HepG2 (cell line): Measurements from ENCODE around the gene COQ5. TPM values are rescaled to one million over a fixed set of nuclear protein-coding genes. Genes with fewer than 3 reads are reported as not detected.

ENCODE experiments used
- ATAC-seq: fragments of 200-7000 bp; cut with Tn5 transposase; 3 replicates; pipeline ENCODE4 v1.9.1; 2020; ENCODE audit warnings: mild to moderate bottlenecking, moderate library complexity
- BruUV-seq: library from RNA; stranded (reverse); fragments of 400-500 nt; replicated peaks from 2 replicates; lab custom pipeline; 2021; lab: Mats Ljungman, UMichigan
- CTCF ChIA-PET: fragments of 300-600 bp; formaldehyde crosslinking; extraction: SDS; loops from one replicate; lab custom pipeline; 2021; ENCODE audit warnings: low total read pairs, inconsistent platforms, low intra/inter-chr PET ratio; lab: Yijun Ruan, JAX
- POLR2A ChIA-PET: fragments of 350-600 bp; sonication (Branson Sonifier 250); formaldehyde crosslinking; loops from one replicate; lab custom pipeline; 2020; ENCODE audit warnings: antibody characterized with exemption, inconsistent platforms; lab: Yijun Ruan, JAX
- DNase-seq: peaks from one replicate; pipeline ENCODE4 v3.0.0-alpha.2; 2015; ENCODE audit warnings: low spot score
- FAIRE-seq: peaks from 3 replicates; lab custom pipeline; 2011; peaks lifted over from hg19 to GRCh38; lab: Jason Lieb, UNC
- H2AFZ ChIP-seq: one replicate; pipeline ENCODE4 v1.6.1; 2011; ENCODE audit warnings: low read length, inconsistent platforms
- H3K27ac ChIP-seq: fragments of 300-600 bp; 3 replicates; pipeline ENCODE4 v1.8.0; 2011; ENCODE audit warnings: mixed run types, mild to moderate bottlenecking, mixed read lengths, low read length, inconsistent platforms; ENCODE audit not compliant: insufficient read depth; ENCODE audit errors: extremely low read length
- H3K27me3 ChIP-seq, 2 experiments: fragments of 200-600 bp in 1 of 2; 2 replicates in 1 of 2; 3 replicates in 1 of 2; pipeline versions ENCODE4 v1.6.0 to v1.8.0; 2011; ENCODE audit warnings: low read length in 2 of 2, mild to moderate bottlenecking in 2 of 2, moderate library complexity in 2 of 2, inconsistent platforms in 1 of 2; ENCODE audit not compliant: insufficient read depth in 2 of 2, control insufficient read depth in 1 of 2
- H3K36me3 ChIP-seq, 2 experiments: fragments of 200-600 bp in 1 of 2; replicated peaks in 1 of 2; 2 replicates in 1 of 2; 3 replicates in 1 of 2; pipeline versions ENCODE4 v1.5.1 to v1.8.0; 2011; ENCODE audit warnings: low read length in 2 of 2, inconsistent platforms in 1 of 2; ENCODE audit not compliant: insufficient read depth in 2 of 2, control insufficient read depth in 1 of 2
- H3K4me1 ChIP-seq: 2 replicates; pipeline ENCODE4 v1.5.1; 2012; ENCODE audit warnings: low read length, inconsistent platforms; ENCODE audit not compliant: insufficient read depth
- H3K4me2 ChIP-seq: 2 replicates; pipeline ENCODE4 v1.6.0; 2011; ENCODE audit warnings: low read depth, low read length, inconsistent platforms
- H3K4me3 ChIP-seq, 3 experiments: fragments of 200-600 bp in 1 of 3; sonication (generic), shearing (Covaris generic) in 1 of 3; replicated peaks in 1 of 3; 2 replicates each; pipeline ENCODE4 v1.5.1; 2011 to 2016; ENCODE audit warnings: low read length in 3 of 3, inconsistent platforms in 2 of 3, low read depth in 2 of 3, mild to moderate bottlenecking in 2 of 3, control low read depth in 1 of 3, mixed read lengths in 1 of 3; ENCODE audit not compliant: insufficient read depth in 1 of 3
- H3K79me2 ChIP-seq: one replicate; pipeline ENCODE4 v1.6.1; 2011; ENCODE audit warnings: low read length, inconsistent platforms; ENCODE audit not compliant: insufficient read depth
- H3K9ac ChIP-seq: 2 replicates; pipeline ENCODE4 v1.6.0; 2011; ENCODE audit warnings: mild to moderate bottlenecking, low read depth, low read length, inconsistent platforms; ENCODE audit not compliant: insufficient read depth
- H3K9me3 ChIP-seq: 2 replicates; pipeline ENCODE4 v1.5.1; 2012; ENCODE audit warnings: mild to moderate bottlenecking, low read length
- H4K20me1 ChIP-seq: 2 replicates; pipeline ENCODE4 v1.6.0; 2011; ENCODE audit warnings: inconsistent platforms, mild to moderate bottlenecking, low read length, moderate library complexity; ENCODE audit not compliant: insufficient read depth
- GABPA ChIP-seq, 2 experiments: IDR thresholded peaks; 2 replicates each; pipeline ENCODE4 v1.6.1; 2011 to 2016; ENCODE audit warnings: low read depth in 2 of 2, low read length in 1 of 2, missing biosample characterization in 1 of 2, missing genetic modification characterization in 1 of 2
- MAFF ChIP-seq: IDR thresholded peaks from 2 replicates; pipeline ENCODE4 v1.6.1; 2011; ENCODE audit warnings: low read depth, low read length, improper control_type of control experiment
- MAFK ChIP-seq, 2 experiments: IDR thresholded peaks in 1 of 2; conservative IDR thresholded peaks in 1 of 2; 2 replicates each; pipeline ENCODE4 v1.6.1; 2011; ENCODE audit warnings: improper control_type of control experiment in 2 of 2, low read length in 2 of 2
- MYNN ChIP-seq: sonication (generic); formaldehyde crosslinking; IDR thresholded peaks from 2 replicates; pipeline ENCODE4 v1.4.0; 2020; ENCODE audit warnings: mild to moderate bottlenecking, low read depth, missing genetic modification reagents
- RFXAP ChIP-seq: sonication (generic); formaldehyde crosslinking; IDR thresholded peaks from 2 replicates; pipeline ENCODE4 v1.4.0; 2020; ENCODE audit warnings: missing genetic modification reagents, borderline replicate concordance
- SAP130 ChIP-seq: IDR thresholded peaks from 2 replicates; pipeline ENCODE4 v1.6.1; 2016; ENCODE audit warnings: low read depth
- ZNF34 ChIP-seq: sonication (generic); formaldehyde crosslinking; IDR thresholded peaks from 2 replicates; pipeline ENCODE4 v1.4.0; 2020; ENCODE audit warnings: mild to moderate bottlenecking, missing genetic modification reagents, borderline replicate concordance
- ZNF460 ChIP-seq: sonication (generic); formaldehyde crosslinking; IDR thresholded peaks from 2 replicates; pipeline ENCODE4 v1.5.1; 2020; ENCODE audit warnings: missing genetic modification reagents, mild to moderate bottlenecking, borderline replicate concordance
- ZNF547 ChIP-seq: sonication (generic); formaldehyde crosslinking; IDR thresholded peaks from 2 replicates; pipeline ENCODE4 v1.5.1; 2020; ENCODE audit warnings: mild to moderate bottlenecking, missing genetic modification reagents
- ZNF780A ChIP-seq: sonication (generic); formaldehyde crosslinking; IDR thresholded peaks from 2 replicates; pipeline ENCODE4 v1.8.0; 2022; ENCODE audit warnings: mild to moderate bottlenecking, missing genetic modification reagents, moderate library complexity
- WGBS: methylation state at CpG from one replicate; pipeline ENCODE4 v1.1.6; 2017; ENCODE audit warnings: low lambda C conversion rate; 5-methylcytosine and 5-hydroxymethylcytosine counted together
- in situ Hi-C: cut with HindIII; loops from 2 replicates; pipeline ENCODE4 v1.10.0; 2017; ENCODE audit warnings: low pct_unique_long_range_greater_than_20kb; ENCODE audit not compliant: extremely low pct_ligation_motif_present
- intact Hi-C: fragments of 100-400 bp; cut with micrococcal nuclease; formaldehyde crosslinking; loops from one replicate; pipeline ENCODE4 v1.10.0; 2022; ENCODE audit not compliant: unreplicated experiment
- polyA plus RNA-seq, 8 experiments: library from polyadenylated mRNA; depleted of rRNA in 3 of 8; stranded (reverse) in 7 of 8; unstranded in 1 of 8; fragments of >200 nt; fragmentation: Illumina TruSeq in 4 of 8; extraction: Trizol in 4 of 8; gene quantifications; 2 replicates each; pipeline versions ENCODE4 v1.2.1 to v1.2.3, GENCODE V29; 2011 to 2016; ENCODE audit warnings: low read depth in 4 of 8, missing spikeins in 1 of 8, mixed read lengths in 1 of 8; ENCODE audit not compliant: insufficient read depth in 1 of 8
- total RNA-seq, 5 experiments: library from RNA; depleted of rRNA; stranded (reverse); fragments of >200 nt; fragmentation: Illumina TruSeq; extraction: Trizol; gene quantifications; 2 replicates each; pipeline ENCODE4 v1.2.3, GENCODE V29; 2016; ENCODE audit warnings: low read depth in 1 of 5
- TF ChIP-seq, protein P1 (sequence below): IDR thresholded peaks from 2 replicates; pipeline ENCODE4 v1.6.1; 2016; ENCODE audit warnings: missing genetic modification reagents, missing compliant biosample characterization
- TF ChIP-seq, protein P2 (sequence below): sonication (generic); formaldehyde crosslinking; IDR thresholded peaks from 2 replicates; pipeline ENCODE4 v1.4.0; 2020; ENCODE audit warnings: missing genetic modification reagents, borderline replicate concordance
- TF ChIP-seq, protein P3 (sequence below): sonication (generic); formaldehyde crosslinking; IDR thresholded peaks from 2 replicates; pipeline ENCODE4 v1.5.1; 2020; ENCODE audit warnings: mild to moderate bottlenecking, missing genetic modification reagents, moderate library complexity

The COQ5 gene
- total and polyA plus RNA-seq, 2 of the 13 experiments (the other 11 are each of a cell fraction or from before 2014, with no cell fraction given) = 36.4 to 41.5 TPM

DNA sequence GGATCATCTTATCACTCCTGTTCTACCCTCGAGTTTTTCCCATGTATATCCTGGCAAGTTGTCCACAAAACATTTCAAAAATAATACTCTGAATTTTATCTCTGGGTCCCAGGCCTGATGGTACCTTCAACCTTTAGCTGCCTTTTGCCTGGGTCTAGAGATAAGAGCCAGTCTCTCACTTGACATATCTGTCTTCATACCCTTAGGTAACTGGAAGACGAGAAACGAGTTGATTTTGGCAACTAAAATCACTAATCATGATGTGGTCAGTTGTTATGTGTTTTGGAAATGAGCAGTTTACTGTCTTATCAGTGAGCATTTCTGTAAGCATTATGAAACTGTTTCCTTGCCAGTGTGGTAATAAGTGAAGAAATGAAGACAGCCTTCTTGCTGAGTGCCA, 11.5 kb upstream of the COQ5 start (continued):
- TF ChIP-seq ZNF780A (CRISPR knock-in tag) (no peak), ZNF547 (CRISPR knock-in tag) (no peak), ZNF460 (CRISPR knock-in tag) (no peak)
- TF ChIP-seq, protein P1, sequence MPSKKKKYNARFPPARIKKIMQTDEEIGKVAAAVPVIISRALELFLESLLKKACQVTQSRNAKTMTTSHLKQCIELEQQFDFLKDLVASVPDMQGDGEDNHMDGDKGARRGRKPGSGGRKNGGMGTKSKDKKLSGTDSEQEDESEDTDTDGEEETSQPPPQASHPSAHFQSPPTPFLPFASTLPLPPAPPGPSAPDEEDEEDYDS = no peak
- TF ChIP-seq, protein P2, sequence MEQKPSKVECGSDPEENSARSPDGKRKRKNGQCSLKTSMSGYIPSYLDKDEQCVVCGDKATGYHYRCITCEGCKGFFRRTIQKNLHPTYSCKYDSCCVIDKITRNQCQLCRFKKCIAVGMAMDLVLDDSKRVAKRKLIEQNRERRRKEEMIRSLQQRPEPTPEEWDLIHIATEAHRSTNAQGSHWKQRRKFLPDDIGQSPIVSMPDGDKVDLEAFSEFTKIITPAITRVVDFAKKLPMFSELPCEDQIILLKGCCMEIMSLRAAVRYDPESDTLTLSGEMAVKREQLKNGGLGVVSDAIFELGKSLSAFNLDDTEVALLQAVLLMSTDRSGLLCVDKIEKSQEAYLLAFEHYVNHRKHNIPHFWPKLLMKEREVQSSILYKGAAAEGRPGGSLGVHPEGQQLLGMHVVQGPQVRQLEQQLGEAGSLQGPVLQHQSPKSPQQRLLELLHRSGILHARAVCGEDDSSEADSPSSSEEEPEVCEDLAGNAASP = no peak

DNA sequence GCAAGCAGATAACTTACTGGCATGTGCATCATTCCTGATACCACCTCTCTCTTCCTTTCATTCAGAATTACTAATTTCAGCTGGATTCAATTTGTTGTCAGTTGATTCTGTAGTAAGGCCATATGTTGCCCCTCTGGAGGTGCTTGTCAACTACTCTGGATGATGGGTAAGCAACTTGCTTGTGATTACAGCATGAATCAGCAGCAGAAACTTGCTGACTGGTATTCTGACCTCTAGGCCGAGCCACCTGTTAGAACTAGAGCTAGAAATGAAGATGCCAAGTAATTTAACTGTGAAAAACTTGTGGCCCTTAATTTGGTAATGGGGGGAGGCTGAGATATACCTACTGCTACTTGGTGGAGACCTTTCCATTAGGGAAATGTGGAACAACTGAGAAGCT, 10.3 kb upstream of the COQ5 start:
- H3K4me1 ChIP-seq = peaks cover 78% of the 10 kb centered on the region
- no peak for ATAC-seq

More for the DNA sequence above, 10.3 kb upstream of the COQ5 start:
- in situ Hi-C loops = no loop called here
- Histone ChIP-seq H3K9me3 (no peaks in the 10 kb centered on the region), H4K20me1 (peaks cover 84% of the 10 kb centered on the region), H2AFZ (no peak overlapping the region), H3K27ac (no peak overlapping the region), H3K36me3 (peaks cover 5 to 25% of the 10 kb centered on the region in 2 experiments), H3K27me3 (no peaks in the 10 kb centered on the region), H3K79me2 (peaks cover 92% of the 10 kb centered on the region), H3K4me2 (0 out of 2 replicates have a peak overlapping the region, but pooled peaks have one; percentile 29), H3K4me3 (no peak overlapping the region; a peak in 1 of 6 replicates), H3K9ac (no peak overlapping the region)
- TF ChIP-seq ZNF34 (no peak), SAP130 (CRISPR knock-in tag) (0 out of 2 replicates have a peak, but pooled peaks have one; percentile 14), MAFK (conservative IDR thresholded peaks at IDR 0.05 in 1 of 2, IDR thresholded peaks at IDR 0.05 in 1 of 2; ENCODE audit: low read length in 2 of 2) (peak; percentile 29 to 52; a peak in 1 of 4 replicates), MYNN (no peak), MAFF (peak; percentile 50), GABPA (IDR thresholded peaks at IDR 0.05; ENCODE audit: low read depth, low read length) (no peak), GABPA (CRISPR knock-in tag; IDR thresholded peaks at IDR 0.05; ENCODE audit: low read depth) (no peak), RFXAP (CRISPR knock-in tag) (no peak)
- TF ChIP-seq, protein P3, sequence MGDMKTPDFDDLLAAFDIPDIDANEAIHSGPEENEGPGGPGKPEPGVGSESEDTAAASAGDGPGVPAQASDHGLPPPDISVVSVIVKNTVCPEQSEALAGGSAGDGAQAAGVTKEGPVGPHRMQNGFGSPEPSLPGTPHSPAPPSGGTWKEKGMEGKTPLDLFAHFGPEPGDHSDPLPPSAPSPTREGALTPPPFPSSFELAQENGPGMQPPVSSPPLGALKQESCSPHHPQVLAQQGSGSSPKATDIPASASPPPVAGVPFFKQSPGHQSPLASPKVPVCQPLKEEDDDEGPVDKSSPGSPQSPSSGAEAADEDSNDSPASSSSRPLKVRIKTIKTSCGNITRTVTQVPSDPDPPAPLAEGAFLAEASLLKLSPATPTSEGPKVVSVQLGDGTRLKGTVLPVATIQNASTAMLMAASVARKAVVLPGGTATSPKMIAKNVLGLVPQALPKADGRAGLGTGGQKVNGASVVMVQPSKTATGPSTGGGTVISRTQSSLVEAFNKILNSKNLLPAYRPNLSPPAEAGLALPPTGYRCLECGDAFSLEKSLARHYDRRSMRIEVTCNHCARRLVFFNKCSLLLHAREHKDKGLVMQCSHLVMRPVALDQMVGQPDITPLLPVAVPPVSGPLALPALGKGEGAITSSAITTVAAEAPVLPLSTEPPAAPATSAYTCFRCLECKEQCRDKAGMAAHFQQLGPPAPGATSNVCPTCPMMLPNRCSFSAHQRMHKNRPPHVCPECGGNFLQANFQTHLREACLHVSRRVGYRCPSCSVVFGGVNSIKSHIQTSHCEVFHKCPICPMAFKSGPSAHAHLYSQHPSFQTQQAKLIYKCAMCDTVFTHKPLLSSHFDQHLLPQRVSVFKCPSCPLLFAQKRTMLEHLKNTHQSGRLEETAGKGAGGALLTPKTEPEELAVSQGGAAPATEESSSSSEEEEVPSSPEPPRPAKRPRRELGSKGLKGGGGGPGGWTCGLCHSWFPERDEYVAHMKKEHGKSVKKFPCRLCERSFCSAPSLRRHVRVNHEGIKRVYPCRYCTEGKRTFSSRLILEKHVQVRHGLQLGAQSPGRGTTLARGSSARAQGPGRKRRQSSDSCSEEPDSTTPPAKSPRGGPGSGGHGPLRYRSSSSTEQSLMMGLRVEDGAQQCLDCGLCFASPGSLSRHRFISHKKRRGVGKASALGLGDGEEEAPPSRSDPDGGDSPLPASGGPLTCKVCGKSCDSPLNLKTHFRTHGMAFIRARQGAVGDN (CRISPR knock-in tag) = no peak
- intact Hi-C loops = loop anchor here (5.0 kb wide), 1 partner anchor 42 kb away; the partner anchor contains the start of gene DYNLL1
- ChIA-PET CTCF (no interaction called here), POLR2A (interaction anchor here (0.9 kb wide), 1 partner anchor 11 kb away, joined by 4 read pairs; the partner anchor contains the start of gene COQ5)
- BruUV-seq = no TSS peak
- WGBS = 100% methylated on average over 1 of the region's 1 CpG
- DNase-seq = no peak
- FAIRE-seq = no peak
